Activated naive CD8-positive, alpha-beta T cell (primary cell): ENCODE measurements around the gene LTBP2.

Experiments
- H3K27ac Mint-ChIP-seq: one replicate; pipeline ENCODE4 v1.8.0; 2021; ENCODE audit warnings: mixed read lengths
- H3K27me3 Mint-ChIP-seq: one replicate; pipeline ENCODE4 v1.8.0; 2021; ENCODE audit warnings: mixed read lengths
- H3K36me3 Mint-ChIP-seq: one replicate; pipeline ENCODE4 v1.8.0; 2021; ENCODE audit warnings: mixed read lengths
- H3K4me1 Mint-ChIP-seq: one replicate; pipeline ENCODE4 v1.8.0; 2021; ENCODE audit warnings: low read depth, mixed read lengths
- H3K4me3 Mint-ChIP-seq: one replicate; pipeline ENCODE4 v1.8.0; 2021; ENCODE audit warnings: mild to moderate bottlenecking, mixed read lengths
- H3K9me3 Mint-ChIP-seq: one replicate; pipeline ENCODE4 v1.8.0; 2021; ENCODE audit warnings: low read depth, mixed read lengths

LTBP2 gene

DNA sequence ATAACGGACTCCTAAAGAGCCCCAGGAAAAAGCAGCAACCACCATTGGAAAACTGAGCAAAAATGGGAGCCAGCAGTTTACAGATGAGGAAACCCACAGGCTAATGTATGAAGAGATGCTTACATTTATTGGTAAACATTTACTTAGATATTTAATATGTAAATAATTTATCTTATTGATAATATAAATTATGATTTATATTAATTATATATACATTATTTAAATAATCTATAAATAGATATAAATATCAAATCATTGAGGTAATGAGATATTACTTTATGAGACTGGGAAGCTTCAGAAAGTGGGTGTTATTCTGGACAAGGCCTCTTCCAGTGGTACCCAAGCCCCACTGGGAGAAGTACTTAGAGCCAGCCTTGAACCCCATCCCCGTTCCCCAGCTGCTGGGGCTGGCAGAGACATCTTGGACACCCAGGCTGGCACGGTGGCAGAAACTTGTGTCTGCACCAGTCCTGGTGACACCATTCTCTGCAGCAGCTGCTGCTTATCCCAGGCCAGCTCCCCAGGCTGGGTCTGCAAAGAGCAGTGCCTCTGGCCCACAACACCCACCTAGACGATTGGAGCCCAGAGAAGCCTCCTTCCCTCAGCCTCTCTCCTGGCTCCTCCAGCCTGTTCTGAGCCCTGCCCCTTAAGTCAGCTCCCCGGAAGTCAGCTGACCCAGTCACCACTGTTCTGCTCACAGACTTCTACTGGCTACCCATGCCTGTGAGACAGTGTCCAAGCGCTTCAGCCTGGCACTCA is 92.5 kb downstream of the LTBP2 start:
- no peaks in the 10 kb centered on the region for H3K9me3 Mint-ChIP-seq
- H3K36me3 Mint-ChIP-seq: no peaks in the 10 kb centered on the region
- H3K27me3 Mint-ChIP-seq: no peaks in the 10 kb centered on the region
- H3K4me1 Mint-ChIP-seq: peaks cover 7% of the 10 kb centered on the region
- no peak overlapping the region for H3K4me3 Mint-ChIP-seq
- no peak overlapping the region for H3K27ac Mint-ChIP-seq

DNA sequence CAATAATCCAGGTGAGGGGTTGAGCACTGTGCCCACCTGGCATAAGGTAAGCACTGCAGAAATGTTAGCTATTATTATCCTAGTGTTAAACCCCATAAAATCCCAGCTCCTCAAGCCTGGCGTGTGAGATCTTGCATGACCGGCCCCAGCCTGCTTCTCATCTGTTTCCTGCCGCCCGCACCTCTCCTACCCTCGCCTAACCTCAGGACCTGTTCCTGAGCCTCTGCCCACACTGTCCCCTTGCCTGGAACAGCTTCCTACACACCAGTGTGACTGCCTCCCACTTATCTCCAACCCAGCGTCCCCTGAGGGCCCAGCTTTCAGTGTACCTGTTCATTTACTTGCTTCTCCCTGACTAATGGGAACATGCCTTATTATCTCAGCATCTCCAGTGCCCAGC is 93.8 kb downstream of the LTBP2 start:
- Mint-ChIP-seq H3K27ac (no peak overlapping the region), H3K36me3 (no peaks in the 10 kb centered on the region), H3K4me1 (peaks cover 13% of the 10 kb centered on the region), H3K4me3 (no peak overlapping the region), H3K9me3 (no peaks in the 10 kb centered on the region), H3K27me3 (peaks cover 2% of the 10 kb centered on the region)

DNA sequence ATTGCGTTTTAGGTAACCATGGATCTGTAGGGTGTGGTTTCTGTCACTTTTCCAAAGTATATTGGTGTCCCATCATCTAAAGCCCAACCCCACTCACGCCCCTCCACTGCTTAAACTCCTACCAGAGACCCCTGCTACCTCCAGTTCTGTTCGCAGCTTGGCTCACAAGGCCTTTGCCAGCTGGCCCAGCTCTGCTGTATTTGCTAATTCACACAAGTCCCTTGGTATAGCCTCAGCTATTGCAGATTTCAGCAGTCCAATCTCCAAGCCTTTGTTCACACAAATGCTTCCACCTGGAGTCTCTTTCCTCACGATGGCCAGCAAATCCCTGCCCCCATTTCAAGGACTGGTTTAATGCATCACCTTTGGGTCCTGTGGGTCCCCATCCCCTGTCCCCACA is 94.3 kb downstream of the LTBP2 start:
- H3K4me1 Mint-ChIP-seq: peaks cover 13% of the 10 kb centered on the region
- H3K27me3 Mint-ChIP-seq: peaks cover 2% of the 10 kb centered on the region
- no peak overlapping the region for H3K27ac Mint-ChIP-seq

DNA sequence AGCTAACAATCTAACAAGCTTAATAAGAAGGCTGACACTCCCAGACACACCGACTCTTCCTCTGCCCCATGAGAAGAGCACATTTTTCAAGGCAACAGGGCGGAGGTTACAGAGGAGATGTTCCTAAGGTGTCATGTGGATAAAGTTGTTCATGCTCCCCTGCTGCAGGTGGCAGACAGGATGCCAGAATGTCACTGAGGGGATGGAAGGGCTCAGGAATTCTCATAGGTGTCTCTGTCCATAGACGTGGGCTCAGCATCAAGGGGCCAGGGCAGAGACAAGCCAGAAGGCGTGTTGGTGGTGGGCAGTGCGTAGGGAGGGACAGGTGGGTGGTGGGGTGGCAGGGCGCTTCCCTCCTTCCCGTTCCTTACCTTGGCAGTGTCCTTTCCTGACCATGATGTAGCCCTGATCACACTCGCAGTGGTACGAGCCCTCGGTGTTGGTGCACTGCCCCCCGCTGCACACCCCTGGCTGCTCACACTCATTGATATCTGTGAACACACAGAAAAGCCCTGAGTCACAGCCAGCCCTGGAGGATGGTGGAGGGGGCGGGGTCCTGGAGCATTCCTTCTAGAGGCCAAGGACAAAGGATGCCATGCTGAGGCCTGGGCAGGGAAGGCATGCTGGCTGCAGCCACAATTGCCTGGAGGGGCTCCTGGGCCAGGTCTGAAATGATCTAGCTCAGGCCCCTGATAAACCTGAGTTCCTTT is 95.4 kb downstream of the LTBP2 start:
- H3K9me3 Mint-ChIP-seq: no peaks in the 10 kb centered on the region
- H3K27ac Mint-ChIP-seq: no peak overlapping the region
- no peak overlapping the region for H3K4me3 Mint-ChIP-seq
- H3K27me3 Mint-ChIP-seq: peaks cover 2% of the 10 kb centered on the region
- no peaks in the 10 kb centered on the region for H3K36me3 Mint-ChIP-seq
- H3K4me1 Mint-ChIP-seq: peaks cover 13% of the 10 kb centered on the region

More for the DNA sequence above, 94.3 kb downstream of the LTBP2 start:
- Mint-ChIP-seq H3K9me3 (no peaks in the 10 kb centered on the region), H3K4me3 (no peak overlapping the region), H3K36me3 (no peaks in the 10 kb centered on the region)

DNA sequence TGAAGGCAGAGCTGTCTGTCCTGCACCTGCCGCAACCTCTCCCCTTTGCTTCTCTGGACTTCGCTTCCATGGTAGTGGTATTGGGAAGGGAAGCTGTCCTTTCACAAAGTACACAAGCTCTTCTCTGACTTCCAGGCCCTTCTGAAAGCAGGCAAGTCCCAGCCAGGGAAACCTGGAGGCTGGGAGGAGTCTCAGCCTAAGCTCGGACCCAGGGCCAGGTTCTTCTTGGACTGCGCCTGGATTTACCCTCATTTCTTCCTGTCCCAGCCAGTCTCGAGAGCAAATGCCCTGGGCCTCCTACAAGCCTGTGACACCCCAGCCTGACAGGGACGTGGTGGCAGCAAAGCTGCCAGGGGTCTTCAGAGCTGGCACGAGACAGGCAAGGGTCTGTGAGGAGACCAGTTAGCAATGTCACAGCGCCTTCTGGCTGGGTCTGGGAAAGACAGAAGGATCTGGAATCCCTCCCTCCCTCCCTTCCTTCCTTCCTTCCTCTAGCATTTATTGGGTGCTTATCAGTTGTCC is 96.1 kb downstream of the LTBP2 start:
- H3K9me3 Mint-ChIP-seq: no peaks in the 10 kb centered on the region
- H3K4me3 Mint-ChIP-seq: no peak overlapping the region
- H3K36me3 Mint-ChIP-seq: no peaks in the 10 kb centered on the region
- H3K27ac Mint-ChIP-seq: no peak overlapping the region
- peaks cover 2% of the 10 kb centered on the region for H3K27me3 Mint-ChIP-seq
- peaks cover 13% of the 10 kb centered on the region for H3K4me1 Mint-ChIP-seq

DNA sequence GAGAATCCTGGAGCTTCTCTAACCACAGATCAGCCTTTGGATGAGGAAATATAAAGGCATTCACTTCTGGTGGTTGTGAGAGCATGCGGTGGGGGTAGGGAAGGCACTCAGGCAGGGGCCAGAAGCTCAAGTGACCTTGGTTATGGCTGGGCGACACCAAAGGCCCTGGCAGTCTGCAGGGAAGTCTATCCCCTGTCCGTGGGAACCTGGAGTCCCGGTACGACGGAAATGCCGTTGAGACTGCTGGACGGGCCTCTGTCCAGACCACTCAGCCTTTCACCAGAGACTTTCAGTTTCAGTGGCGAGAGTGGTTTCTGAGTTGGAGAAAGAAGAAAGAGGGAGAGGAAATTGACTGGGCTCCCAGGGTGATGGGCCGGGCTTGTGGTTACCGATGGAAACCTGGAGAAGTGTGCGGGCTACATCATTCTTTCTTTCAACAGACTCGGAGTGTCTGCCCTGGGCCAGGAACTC is 97.5 kb downstream of the LTBP2 start:
- Mint-ChIP-seq H3K4me3 (no peak overlapping the region), H3K27ac (no peak overlapping the region)

DNA sequence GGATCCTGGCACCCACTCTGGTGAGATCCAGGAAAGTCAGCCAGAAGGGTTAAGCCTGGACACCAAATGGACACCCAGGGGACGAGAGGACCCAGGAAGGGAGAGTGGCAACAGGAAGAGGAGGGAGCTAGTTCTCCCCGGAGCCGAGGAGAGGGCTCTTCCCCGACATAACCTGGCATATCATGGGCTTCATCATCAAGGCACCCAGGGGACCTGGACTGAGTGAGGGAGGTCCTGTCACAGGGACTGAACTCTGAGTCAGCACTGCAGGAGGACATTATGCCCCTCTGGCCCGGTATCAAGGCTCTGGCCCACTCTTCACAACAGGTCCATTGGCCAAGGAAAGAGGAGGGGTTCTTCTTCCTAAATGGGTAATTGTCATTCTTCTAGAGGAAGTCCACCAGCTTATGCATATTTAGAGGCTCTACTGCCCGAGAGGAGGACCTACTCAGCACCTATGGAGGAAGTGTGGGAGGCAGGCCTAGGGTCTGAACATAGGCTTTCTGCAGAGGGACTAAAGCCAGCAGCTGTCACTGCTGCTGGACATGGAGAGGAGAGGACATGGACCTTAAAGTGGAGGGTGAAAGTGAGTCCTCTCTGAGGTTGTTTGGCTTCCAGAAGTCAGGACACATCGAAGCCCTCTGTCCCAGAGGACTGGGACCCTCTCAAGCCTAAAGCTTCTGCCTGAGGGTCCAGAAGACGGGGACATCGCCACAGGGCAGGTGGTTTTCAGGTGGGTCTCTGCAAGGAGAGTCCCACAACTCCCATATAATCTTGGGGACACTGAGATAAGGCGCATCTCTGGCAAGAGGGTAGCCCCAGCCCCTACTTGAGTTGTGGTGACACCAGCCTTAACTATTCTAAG is 99.8 kb downstream of the LTBP2 start:
- Mint-ChIP-seq H3K36me3 (no peaks in the 10 kb centered on the region), H3K9me3 (no peaks in the 10 kb centered on the region), H3K27ac (no peak overlapping the region), H3K4me3 (no peak overlapping the region), H3K27me3 (peaks cover 2% of the 10 kb centered on the region), H3K4me1 (peaks cover 13% of the 10 kb centered on the region)

More for the DNA sequence above, 97.5 kb downstream of the LTBP2 start:
- no peaks in the 10 kb centered on the region for H3K36me3 Mint-ChIP-seq
- H3K27me3 Mint-ChIP-seq: peaks cover 2% of the 10 kb centered on the region
- peaks cover 13% of the 10 kb centered on the region for H3K4me1 Mint-ChIP-seq
- H3K9me3 Mint-ChIP-seq: no peaks in the 10 kb centered on the region

DNA sequence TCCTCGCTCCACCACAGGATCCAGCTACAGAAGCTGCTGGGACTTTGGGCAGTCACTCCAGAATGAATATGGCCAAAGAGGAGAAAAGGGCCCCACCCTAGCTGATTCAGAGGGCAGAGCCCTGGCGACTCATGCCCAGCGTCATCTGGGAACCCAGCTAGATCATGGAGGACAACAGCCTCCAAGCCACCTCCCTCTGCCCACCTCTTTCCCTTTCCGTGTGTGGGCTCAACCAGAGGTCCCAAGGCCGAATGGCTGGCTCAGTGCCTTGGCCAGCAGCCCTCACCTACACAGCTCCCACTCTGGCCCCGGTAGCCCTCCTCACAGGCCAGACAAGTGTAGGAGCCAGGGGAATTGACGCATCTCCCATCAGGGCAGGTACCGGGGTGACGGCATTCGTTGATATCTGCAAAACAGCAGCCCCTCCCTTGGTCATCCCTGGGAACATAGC is 101.1 kb downstream of the LTBP2 start:
- peaks cover 2% of the 10 kb centered on the region for H3K27me3 Mint-ChIP-seq
- peaks cover 14% of the 10 kb centered on the region for H3K4me1 Mint-ChIP-seq
- no peak overlapping the region for H3K4me3 Mint-ChIP-seq
- no peaks in the 10 kb centered on the region for H3K36me3 Mint-ChIP-seq
- H3K27ac Mint-ChIP-seq: no peak overlapping the region
- H3K9me3 Mint-ChIP-seq: no peaks in the 10 kb centered on the region

DNA sequence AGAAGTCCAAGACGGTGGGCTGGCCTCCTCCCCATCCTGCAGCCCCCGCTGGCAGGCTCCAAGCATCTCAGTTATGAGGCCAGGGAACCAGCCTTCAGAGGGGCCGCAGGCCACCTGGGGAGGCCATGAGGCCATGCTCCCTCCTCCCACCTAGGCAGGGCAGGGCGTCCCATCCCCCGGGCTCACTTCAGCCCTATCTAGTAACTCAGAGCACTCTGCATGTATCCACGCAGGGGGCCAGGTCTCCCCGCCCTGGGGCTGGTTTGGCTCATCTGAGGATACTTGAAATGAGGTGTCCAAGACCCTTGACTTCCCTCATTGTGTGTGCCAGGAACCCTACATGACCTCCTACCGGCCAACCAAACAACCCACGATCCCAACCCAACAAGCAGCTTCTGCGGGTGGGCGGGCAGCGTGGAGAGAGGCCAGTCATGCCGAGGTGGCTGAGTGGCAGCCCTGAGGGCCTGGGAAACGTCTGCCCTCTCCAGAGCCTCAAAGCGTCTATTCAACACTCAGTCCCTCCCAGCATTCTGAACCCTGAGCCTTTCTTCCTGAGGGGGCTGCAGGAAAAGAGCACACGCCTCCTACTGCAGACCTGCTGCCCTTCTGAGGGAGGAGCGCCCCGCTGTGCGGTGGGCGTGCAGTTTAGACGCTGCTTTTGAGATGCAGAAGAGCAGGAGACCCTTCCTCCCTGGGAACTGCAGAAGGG is 101.7 kb downstream of the LTBP2 start:
- H3K4me3 Mint-ChIP-seq: no peak overlapping the region
- H3K27me3 Mint-ChIP-seq: peaks cover 2% of the 10 kb centered on the region
- H3K9me3 Mint-ChIP-seq: no peaks in the 10 kb centered on the region
- H3K4me1 Mint-ChIP-seq: peaks cover 13% of the 10 kb centered on the region
- no peak overlapping the region for H3K27ac Mint-ChIP-seq
- H3K36me3 Mint-ChIP-seq: no peaks in the 10 kb centered on the region

DNA sequence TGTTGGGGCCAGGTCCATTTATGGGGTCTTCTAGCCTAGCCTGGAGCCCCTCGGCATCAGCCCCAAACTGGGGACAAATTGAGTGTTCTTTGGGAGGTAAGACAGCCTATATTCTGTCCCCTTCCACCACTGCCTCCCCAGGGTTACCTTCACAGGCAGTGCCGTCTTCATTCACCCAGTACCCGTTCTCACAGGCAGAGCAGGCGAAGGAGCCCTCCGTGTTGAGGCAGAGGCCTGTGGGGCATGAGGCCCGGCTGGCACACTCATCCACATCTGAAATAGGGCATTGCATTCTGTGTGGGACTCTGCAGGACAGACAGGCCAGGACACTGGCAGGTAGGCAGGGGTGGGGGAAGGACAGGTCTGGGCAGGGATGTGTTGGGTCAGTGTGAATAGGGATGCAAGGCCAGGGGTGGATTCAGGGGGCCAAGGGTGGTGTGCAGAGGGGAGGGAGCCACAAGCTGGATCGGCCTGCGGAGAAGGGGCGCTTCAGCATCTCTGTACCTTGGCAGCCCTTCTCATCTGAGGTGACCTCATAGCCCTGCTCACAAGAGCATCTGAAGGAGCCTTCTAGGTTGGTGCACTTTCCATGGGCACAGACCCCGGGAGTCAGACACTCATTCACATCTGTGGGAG is 102.3 kb downstream of the LTBP2 start:
- Mint-ChIP-seq H3K27me3 (peaks cover 2% of the 10 kb centered on the region), H3K36me3 (no peaks in the 10 kb centered on the region), H3K9me3 (no peaks in the 10 kb centered on the region), H3K27ac (no peak overlapping the region), H3K4me3 (no peak overlapping the region), H3K4me1 (peaks cover 9% of the 10 kb centered on the region)

DNA sequence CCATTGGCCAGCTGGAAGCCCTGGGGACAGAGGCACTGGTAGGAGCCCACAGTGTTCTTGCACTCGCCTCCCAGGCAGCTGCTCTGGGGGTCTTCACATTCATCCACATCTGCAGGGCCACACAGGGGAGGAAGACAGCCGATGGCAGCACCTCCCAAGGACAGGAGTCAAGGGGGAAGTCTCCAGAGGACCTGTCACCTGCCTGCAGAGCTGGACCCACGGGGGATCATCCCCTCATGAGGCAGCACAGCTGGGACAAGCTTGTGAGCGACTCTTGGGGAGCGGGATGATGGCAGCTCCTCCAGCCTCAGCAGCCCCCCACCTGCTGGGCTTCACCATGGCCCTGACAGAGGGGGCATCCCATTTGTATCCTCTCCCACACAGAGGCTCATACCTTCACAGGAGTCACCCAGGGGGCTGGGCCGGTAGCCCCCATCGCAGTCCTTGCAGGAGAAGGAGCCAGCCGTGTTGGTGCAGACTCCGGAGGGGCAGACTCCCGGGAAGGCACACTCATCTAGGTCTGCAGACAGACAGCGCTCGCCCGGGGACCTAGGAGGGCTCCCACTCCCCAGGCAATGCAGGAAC is 103.1 kb downstream of the LTBP2 start:
- peaks cover 3% of the 10 kb centered on the region for H3K4me1 Mint-ChIP-seq
- peaks cover 2% of the 10 kb centered on the region for H3K27me3 Mint-ChIP-seq
- no peaks in the 10 kb centered on the region for H3K9me3 Mint-ChIP-seq
- no peaks in the 10 kb centered on the region for H3K36me3 Mint-ChIP-seq
- no peak overlapping the region for H3K4me3 Mint-ChIP-seq
- H3K27ac Mint-ChIP-seq: no peak overlapping the region

DNA sequence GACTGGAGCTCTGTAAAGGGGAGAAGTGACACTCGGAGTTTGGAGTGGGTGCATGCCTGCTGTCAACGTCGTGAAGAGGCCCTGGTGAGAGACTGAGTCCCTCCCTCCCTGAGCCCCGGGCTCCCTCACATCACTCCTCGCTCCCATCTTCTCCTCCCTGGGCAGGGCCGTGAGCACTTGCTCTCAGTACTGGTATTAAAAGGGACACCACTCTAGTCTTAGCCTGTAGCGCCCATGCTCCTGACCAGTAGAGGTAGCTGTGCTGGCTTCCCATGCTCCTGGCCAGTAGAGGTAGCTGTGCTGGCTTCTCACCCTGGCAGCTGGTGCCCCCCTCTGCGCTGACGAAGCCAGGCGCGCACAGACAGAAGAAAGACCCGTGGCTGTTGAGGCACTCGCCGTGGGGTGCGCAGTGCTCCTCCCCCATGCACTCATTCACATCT is 103.7 kb downstream of the LTBP2 start:
- peaks cover 1% of the 10 kb centered on the region for H3K4me1 Mint-ChIP-seq
- no peak overlapping the region for H3K4me3 Mint-ChIP-seq
- H3K27me3 Mint-ChIP-seq: no peaks in the 10 kb centered on the region
- no peaks in the 10 kb centered on the region for H3K9me3 Mint-ChIP-seq
- no peaks in the 10 kb centered on the region for H3K36me3 Mint-ChIP-seq
- no peak overlapping the region for H3K27ac Mint-ChIP-seq

DNA sequence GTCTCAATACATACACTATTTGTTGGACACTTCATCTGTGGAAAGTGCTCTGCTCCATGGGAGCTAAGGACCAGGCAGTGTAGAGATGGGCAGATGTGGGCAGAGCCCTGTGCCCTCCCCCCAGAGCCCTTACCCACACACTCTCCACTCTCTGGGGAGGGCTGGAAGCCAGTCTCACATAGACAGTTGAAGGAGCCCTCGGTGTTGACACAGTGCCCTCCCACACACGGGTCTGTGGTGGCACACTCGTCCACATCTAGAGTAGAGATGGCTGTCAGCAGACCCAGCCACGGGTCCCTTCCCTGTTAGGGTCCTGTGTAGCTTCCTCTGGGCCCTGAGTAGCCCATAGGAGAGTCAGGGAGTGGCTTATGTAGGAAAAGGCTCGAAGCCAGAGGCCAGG is 104.2 kb downstream of the LTBP2 start:
- H3K27me3 Mint-ChIP-seq: no peaks in the 10 kb centered on the region
- H3K36me3 Mint-ChIP-seq: no peaks in the 10 kb centered on the region
- H3K27ac Mint-ChIP-seq: no peak overlapping the region
- H3K9me3 Mint-ChIP-seq: no peaks in the 10 kb centered on the region
- H3K4me1 Mint-ChIP-seq: peaks cover 1% of the 10 kb centered on the region
- no peak overlapping the region for H3K4me3 Mint-ChIP-seq
